Ureter (tissue), 1 donor: ENCODE results near the gene ASPA. TPM values are rescaled to one million over a fixed set of nuclear protein-coding genes. Genes with fewer than 3 reads are reported as not detected.

ENCODE experiments used
- DNase-seq: peaks from one replicate; pipeline ENCODE4 v3.0.0-alpha.2; 2020; ENCODE audit warnings: low spot score
- total RNA-seq: library from RNA; stranded (reverse); gene quantifications from one replicate; pipeline ENCODE4 v1.2.4, GENCODE V29; 2023
- donor health status: DM: yes; HTN: yes; CAD: no.

The ASPA gene
- total RNA-seq, 1 donor from 2014 or later, result 15.3 TPM

- no peak for DNase-seq
Measured at GRCh38 chr17:3534881-3535252, 59.1 kb downstream of the ASPA start.

GRCh38 chr17:3535253-3535995 is 59.6 kb downstream of the ASPA start:
- peak; percentile 67 for DNase-seq

GRCh38 chr17:3536716-3537115 is 60.9 kb downstream of the ASPA start:
- DNase-seq, result no peak

- DNase-seq, result no peak
Measured at GRCh38 chr17:3539881-3540540, 64.2 kb downstream of the ASPA start.

GRCh38 chr17:3542410-3543088 is 66.8 kb downstream of the ASPA start:
- DNase-seq, result no peak

- no peak for DNase-seq
Measured at GRCh38 chr17:3543453-3543852, 67.7 kb downstream of the ASPA start.

GRCh38 chr17:3544365-3544764 is 68.6 kb downstream of the ASPA start:
- DNase-seq, result no peak

- DNase-seq, result no peak
Measured at GRCh38 chr17:3545151-3545550, 69.4 kb downstream of the ASPA start.

GRCh38 chr17:3546521-3546920 is 70.7 kb downstream of the ASPA start:
- no peak for DNase-seq

GRCh38 chr17:3546997-3547396 is 71.2 kb downstream of the ASPA start:
- no peak for DNase-seq

- no peak for DNase-seq
Measured at GRCh38 chr17:3547628-3548027, 71.8 kb downstream of the ASPA start.

GRCh38 chr17:3549610-3550162 is 73.9 kb downstream of the ASPA start:
- DNase-seq, result no peak

GRCh38 chr17:3551189-3551588 is 75.4 kb downstream of the ASPA start:
- no peak for DNase-seq

GRCh38 chr17:3552916-3553315 is 77.1 kb downstream of the ASPA start:
- DNase-seq, result no peak

Other genes starting within 250 kb of the ASPA start
- not detected for gene OR3A1, start 177.6 kb upstream of the ASPA start, total RNA-seq
- gene OR3A2, start 89.7 kb upstream of the ASPA start, total RNA-seq, result 2.7 TPM
- not detected for gene OR1E1, start 77.6 kb upstream of the ASPA start, total RNA-seq
- gene OR3A3, start 64.6 kb upstream of the ASPA start, total RNA-seq, result not detected
- not detected for gene OR1E2, start 42.2 kb upstream of the ASPA start, total RNA-seq
- not detected for gene SPATA22, start 4.2 kb upstream of the ASPA start, total RNA-seq
- 4.3 TPM for gene TRPV3, start 81.8 kb downstream of the ASPA start, total RNA-seq
- 9.0 TPM for gene TRPV1, start 133.4 kb downstream of the ASPA start, total RNA-seq
- 22.8 TPM for gene SHPK, start 160.3 kb downstream of the ASPA start, total RNA-seq
- 11.7 TPM for gene CTNS, start 160.8 kb downstream of the ASPA start, total RNA-seq
- gene TAX1BP3, start 192.6 kb downstream of the ASPA start, total RNA-seq, result 152 TPM
- gene EMC6, start 192.8 kb downstream of the ASPA start, total RNA-seq, result 24.3 TPM
- gene P2RX5, start 220.2 kb downstream of the ASPA start, total RNA-seq, result 3.0 TPM
- 0.31 TPM for gene HASPIN, start 247.9 kb downstream of the ASPA start, total RNA-seq